Activated T-helper 2 cell treated with anti-CD3 and anti-CD28 coated beads, Interferon-gamma antibody, Interleukin-2, Interleukin-4, amounts not matched to agents 10 μg/mL and 5 μg/mL and 100 μg/mL, durations not matched to agents 14 hours and 24 hours and 36 hours (primary cell): ENCODE results near the gene NOTCH4. TPM values are rescaled to one million over a fixed set of nuclear protein-coding genes. Genes with fewer than 3 reads are reported as not detected.

Experiments used
- DNase-seq: peaks from one replicate; pipeline ENCODE4 v3.0.0; 2021; ENCODE audit warnings: low spot score
- H3K27ac Mint-ChIP-seq: one replicate; pipeline ENCODE4 v1.8.0; 2021; ENCODE audit warnings: mixed read lengths
- H3K27me3 Mint-ChIP-seq: one replicate; pipeline ENCODE4 v1.8.0; 2021; ENCODE audit warnings: low read depth, mixed read lengths
- H3K36me3 Mint-ChIP-seq: one replicate; pipeline ENCODE4 v1.8.0; 2021; ENCODE audit warnings: low read depth, mixed read lengths
- H3K4me1 Mint-ChIP-seq: one replicate; pipeline ENCODE4 v1.8.0; 2021; ENCODE audit warnings: low read depth, mixed read lengths
- H3K4me3 Mint-ChIP-seq: one replicate; pipeline ENCODE4 v1.8.0; 2021; ENCODE audit warnings: low read depth, mild to moderate bottlenecking, moderate library complexity, mixed read lengths
- H3K9me3 Mint-ChIP-seq: one replicate; pipeline ENCODE4 v1.8.0; 2021; ENCODE audit warnings: mixed read lengths
- intact Hi-C: fragments of 100-400 bp; cut with micrococcal nuclease; formaldehyde crosslinking; loops from one replicate; pipeline ENCODE4 v1.15.1; 2023
- total RNA-seq: library from RNA; stranded (reverse); gene quantifications from 2 replicates; pipeline ENCODE4 v1.2.3, GENCODE V29; 2022

The NOTCH4 gene
- total RNA-seq, 1 donor from 2014 or later = 0.52 TPM

- Mint-ChIP-seq H3K4me1 (peaks cover 15% of the 10 kb centered on the region), H3K4me3 (peak overlapping the region; percentile 91), H3K9me3 (no peaks in the 10 kb centered on the region), H3K27ac (peak overlapping the region; percentile 82), H3K36me3 (peaks cover 15% of the 10 kb centered on the region), H3K27me3 (peaks cover 28% of the 10 kb centered on the region)
- intact Hi-C loops = loop anchor here (1.0 to 5.0 kb wide), 4 partner anchors 22 to 68 kb away; partner anchors contain the start of genes AGPAT1 and FKBPL
- DNase-seq = peak; percentile 55
Measured at GRCh38 chr6:32154514-32155161, 69.2 kb downstream of the NOTCH4 start.

GRCh38 chr6:32153564-32154513, 70.0 kb downstream of the NOTCH4 start, which contains the start of gene PPT2:
TSS of gene PPT2 (plus strand) at chr6:32154141. CDS start at chr6:32154595, 454 bp downstream.
- intact Hi-C loops = loop anchor here (1.0 to 5.0 kb wide), 4 partner anchors 22 to 67 kb away; partner anchors contain the start of genes AGPAT1 and FKBPL
- peak within 1 kb of the TSS; percentile 82 for H3K27ac Mint-ChIP-seq
- peak; percentile 55 for DNase-seq
- H3K9me3 Mint-ChIP-seq = no peaks in the 10 kb centered on the region
- peaks cover 31% of the 10 kb centered on the region for H3K27me3 Mint-ChIP-seq
- H3K4me1 Mint-ChIP-seq = peaks cover 18% of the 10 kb centered on the region
- peak within 1 kb of the TSS; percentile 91 for H3K4me3 Mint-ChIP-seq
- peaks cover 15% of the 10 kb centered on the region for H3K36me3 Mint-ChIP-seq

- intact Hi-C loops = loop anchor here (5.0 kb wide), 1 partner anchor 36 kb away; no protein-coding TSS in a partner anchor
- peaks cover 23% of the 10 kb centered on the region for H3K4me1 Mint-ChIP-seq
Measured at GRCh38 chr6:32152769-32153563, 70.9 kb downstream of the NOTCH4 start.

GRCh38 chr6:32151863-32152768, 71.8 kb downstream of the NOTCH4 start, which contains the start of gene PRRT1:
TSS of gene PRRT1 (minus strand) at chr6:32151939. CDS start at chr6:32151827, 112 bp downstream.
- Mint-ChIP-seq H3K27me3 (peaks cover 44% of the 10 kb centered on the region), H3K27ac (no peak within 1 kb of the TSS), H3K4me3 (peak within 1 kb of the TSS; percentile 28), H3K36me3 (no peaks in the 10 kb centered on the region), H3K9me3 (no peaks in the 10 kb centered on the region), H3K4me1 (peaks cover 26% of the 10 kb centered on the region)
- DNase-seq = no peak
- intact Hi-C loops = loop anchor here (5.0 kb wide), 1 partner anchor 35 kb away; no protein-coding TSS in a partner anchor

More at GRCh38 chr6:32152769-32153563, 70.9 kb downstream of the NOTCH4 start:
- Mint-ChIP-seq H3K36me3 (peaks cover 7% of the 10 kb centered on the region), H3K4me3 (peak overlapping the region; percentile 67), H3K27me3 (peaks cover 38% of the 10 kb centered on the region), H3K27ac (no peak overlapping the region), H3K9me3 (no peaks in the 10 kb centered on the region)
- no peak for DNase-seq

GRCh38 chr6:32151181-32151862, 72.5 kb downstream of the NOTCH4 start:
- Mint-ChIP-seq H3K4me3 (no peak overlapping the region), H3K36me3 (no peaks in the 10 kb centered on the region), H3K27ac (no peak overlapping the region), H3K9me3 (no peaks in the 10 kb centered on the region), H3K4me1 (peaks cover 26% of the 10 kb centered on the region), H3K27me3 (peaks cover 52% of the 10 kb centered on the region)
- no peak for DNase-seq
- intact Hi-C loops = loop anchor here (5.0 kb wide), 1 partner anchor 34 kb away; no protein-coding TSS in a partner anchor

- no peaks in the 10 kb centered on the region for H3K9me3 Mint-ChIP-seq
- intact Hi-C loops = loop anchor here (5.0 kb wide), 1 partner anchor 33 kb away; no protein-coding TSS in a partner anchor
- peaks cover 58% of the 10 kb centered on the region for H3K27me3 Mint-ChIP-seq
- peaks cover 22% of the 10 kb centered on the region for H3K4me1 Mint-ChIP-seq
- no peaks in the 10 kb centered on the region for H3K36me3 Mint-ChIP-seq
- no peak overlapping the region for H3K4me3 Mint-ChIP-seq
- no peak overlapping the region for H3K27ac Mint-ChIP-seq
- no peak for DNase-seq
Measured at GRCh38 chr6:32149932-32150870, 73.7 kb downstream of the NOTCH4 start.

GRCh38 chr6:32149092-32149755, 74.6 kb downstream of the NOTCH4 start:
- Mint-ChIP-seq H3K4me3 (peak overlapping the region; percentile 78), H3K9me3 (no peaks in the 10 kb centered on the region), H3K27ac (no peak overlapping the region), H3K36me3 (no peaks in the 10 kb centered on the region), H3K27me3 (peaks cover 59% of the 10 kb centered on the region), H3K4me1 (peaks cover 18% of the 10 kb centered on the region)
- intact Hi-C loops = no loop called here
- no peak for DNase-seq

GRCh38 chr6:32148289-32149091, 75.4 kb downstream of the NOTCH4 start:
- Mint-ChIP-seq H3K4me1 (peaks cover 18% of the 10 kb centered on the region), H3K36me3 (no peaks in the 10 kb centered on the region), H3K27me3 (peaks cover 59% of the 10 kb centered on the region), H3K4me3 (peak overlapping the region; percentile 78), H3K27ac (no peak overlapping the region), H3K9me3 (no peaks in the 10 kb centered on the region)
- intact Hi-C loops = no loop called here
- peak; percentile 60 for DNase-seq

GRCh38 chr6:32147401-32148132, 76.3 kb downstream of the NOTCH4 start:
- no peak for DNase-seq
- peaks cover 51% of the 10 kb centered on the region for H3K27me3 Mint-ChIP-seq

More at GRCh38 chr6:32147401-32148132, 76.3 kb downstream of the NOTCH4 start:
- no peak overlapping the region for H3K27ac Mint-ChIP-seq
- H3K4me3 Mint-ChIP-seq = no peak overlapping the region
- intact Hi-C loops = no loop called here
- no peaks in the 10 kb centered on the region for H3K9me3 Mint-ChIP-seq
- H3K36me3 Mint-ChIP-seq = no peaks in the 10 kb centered on the region
- H3K4me1 Mint-ChIP-seq = peaks cover 13% of the 10 kb centered on the region
